ENCODE results near the gene SPOCK1.
"Not testable (repeated sequence)": the region's sequence is repeated elsewhere in the genome, so short reads cannot be mapped to it uniquely, and the experiment has no call there.

Gene SPOCK1

DNA sequence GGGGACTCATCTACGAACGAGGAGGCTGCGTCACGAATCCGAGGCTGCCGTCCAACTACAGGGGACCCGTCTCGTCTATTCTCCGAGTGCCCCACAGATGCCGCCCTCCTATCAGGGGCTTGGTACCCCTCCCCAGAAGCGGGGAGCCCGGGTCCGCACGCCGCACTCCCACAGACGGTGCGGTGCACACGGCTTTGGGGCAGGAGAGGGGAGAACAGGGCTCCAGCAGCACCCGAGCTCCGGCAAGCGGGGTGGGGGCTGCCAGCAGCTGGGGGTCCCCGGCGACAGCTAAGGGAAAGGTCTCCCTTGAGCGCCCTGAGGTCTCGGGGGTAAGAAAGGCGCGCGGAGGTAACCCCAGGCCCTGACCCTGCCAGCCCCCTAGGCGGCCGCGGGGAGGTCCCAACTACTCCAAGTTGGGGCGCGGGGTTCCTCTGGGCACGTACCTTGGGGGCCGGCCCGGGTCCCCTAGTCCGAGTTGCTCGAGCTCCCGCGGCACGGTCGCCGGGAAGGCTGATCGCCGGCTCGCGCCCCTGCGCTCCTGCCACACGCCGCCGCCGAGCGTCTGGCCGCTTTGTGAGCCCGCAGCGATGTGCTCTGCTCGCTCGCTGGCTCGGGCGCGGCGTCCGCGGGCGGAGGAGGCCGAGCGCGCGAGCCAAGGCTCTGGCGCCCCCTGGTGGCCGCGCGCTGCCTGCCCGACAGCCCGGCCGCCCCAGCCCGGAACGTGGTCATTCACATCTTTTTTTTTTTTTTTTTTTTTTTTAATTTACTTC is at the start of gene SPOCK1:
Gene SPOCK1 (minus strand): TSS at position 591 of the 770 bp plus-strand sequence.
- peak within 1 kb of the TSS; percentile 76 for H3K4me3 ChIP-seq
- DNase-seq (ENCODE audit: low spot score), result peak; percentile 77
- peak within 1 kb of the TSS in 1 of 2 donors; percentile 60 for H3K27ac ChIP-seq
- TF ChIP-seq, protein P1, sequence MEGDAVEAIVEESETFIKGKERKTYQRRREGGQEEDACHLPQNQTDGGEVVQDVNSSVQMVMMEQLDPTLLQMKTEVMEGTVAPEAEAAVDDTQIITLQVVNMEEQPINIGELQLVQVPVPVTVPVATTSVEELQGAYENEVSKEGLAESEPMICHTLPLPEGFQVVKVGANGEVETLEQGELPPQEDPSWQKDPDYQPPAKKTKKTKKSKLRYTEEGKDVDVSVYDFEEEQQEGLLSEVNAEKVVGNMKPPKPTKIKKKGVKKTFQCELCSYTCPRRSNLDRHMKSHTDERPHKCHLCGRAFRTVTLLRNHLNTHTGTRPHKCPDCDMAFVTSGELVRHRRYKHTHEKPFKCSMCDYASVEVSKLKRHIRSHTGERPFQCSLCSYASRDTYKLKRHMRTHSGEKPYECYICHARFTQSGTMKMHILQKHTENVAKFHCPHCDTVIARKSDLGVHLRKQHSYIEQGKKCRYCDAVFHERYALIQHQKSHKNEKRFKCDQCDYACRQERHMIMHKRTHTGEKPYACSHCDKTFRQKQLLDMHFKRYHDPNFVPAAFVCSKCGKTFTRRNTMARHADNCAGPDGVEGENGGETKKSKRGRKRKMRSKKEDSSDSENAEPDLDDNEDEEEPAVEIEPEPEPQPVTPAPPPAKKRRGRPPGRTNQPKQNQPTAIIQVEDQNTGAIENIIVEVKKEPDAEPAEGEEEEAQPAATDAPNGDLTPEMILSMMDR (IDR thresholded peaks at IDR 0.05), result peak; percentile 72

- TF ChIP-seq, protein P1 (IDR thresholded peaks at IDR 0.05), result no peak
- DNase-seq (ENCODE audit: low spot score), result no peak
- Histone ChIP-seq H3K4me3 (no peak overlapping the region), H3K27ac (no peak overlapping the region)
Measured at GRCh38 chr5:137545956-137546355, 46.8 kb upstream of the SPOCK1 start.

GRCh38 chr5:137535449-137535848 is 36.3 kb upstream of the SPOCK1 start:
- H3K4me3 ChIP-seq; H3K27ac ChIP-seq; DNase-seq (ENCODE audit: low spot score): not testable (repeated sequence)

DNA sequence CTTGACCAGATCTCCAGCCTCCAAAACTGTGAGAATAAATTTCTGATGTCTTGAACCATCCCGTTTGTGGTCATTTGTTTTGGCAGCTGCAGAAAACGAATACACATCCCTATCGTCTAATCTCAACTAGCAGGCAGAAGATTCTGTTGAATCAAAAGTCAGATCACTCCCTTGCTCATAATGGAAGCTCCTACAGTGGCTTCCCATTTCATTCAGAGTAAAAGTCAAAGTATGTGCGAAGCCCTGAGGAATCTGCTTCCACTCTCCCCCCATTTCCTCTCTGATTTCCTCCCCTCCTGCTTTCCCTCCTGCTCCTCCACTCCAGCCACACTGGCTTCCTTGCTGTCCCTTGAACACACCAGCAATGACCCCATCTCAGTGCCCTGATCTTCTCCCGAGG is 34.8 kb upstream of the SPOCK1 start:
- Histone ChIP-seq H3K4me3 (no peak overlapping the region), H3K27ac (no peak overlapping the region)
- no peak for DNase-seq (ENCODE audit: low spot score)
- TF ChIP-seq, protein P1 (IDR thresholded peaks at IDR 0.05), result no peak

GRCh38 chr5:137531266-137531665 is 32.1 kb upstream of the SPOCK1 start:
- TF ChIP-seq, protein P1 (IDR thresholded peaks at IDR 0.05), result no peak
- Histone ChIP-seq H3K4me3 (no peak overlapping the region), H3K27ac (no peak overlapping the region)
- no peak for DNase-seq (ENCODE audit: low spot score)

DNA sequence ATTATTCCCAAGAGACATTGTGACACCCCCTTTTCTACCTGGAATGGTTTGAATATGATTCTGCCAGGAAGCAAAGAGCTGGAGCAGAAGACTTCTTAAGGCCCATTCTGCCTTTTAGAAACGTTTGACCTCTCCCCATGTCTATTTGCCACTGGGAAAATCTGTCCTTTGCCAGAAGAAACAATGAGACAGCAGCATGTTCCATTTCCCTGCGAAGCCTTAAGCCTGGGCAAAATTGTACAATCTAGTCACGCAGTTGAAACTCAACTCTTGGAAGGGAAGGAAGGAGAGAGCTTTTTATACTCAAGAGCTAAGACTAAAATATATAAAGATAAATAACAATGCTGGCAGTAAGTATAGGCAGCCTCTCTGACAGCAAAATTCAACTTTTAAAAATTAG is 22.1 kb upstream of the SPOCK1 start:
- Histone ChIP-seq H3K4me3 (no peak overlapping the region), H3K27ac (peak overlapping the region in 1 of 2 donors; percentile 32)
- DNase-seq (ENCODE audit: low spot score), result no peak
- TF ChIP-seq, protein P1 (IDR thresholded peaks at IDR 0.05), result no peak

GRCh38 chr5:137516961-137517360 is 17.8 kb upstream of the SPOCK1 start:
- Histone ChIP-seq H3K4me3 (no peak overlapping the region), H3K27ac (no peak overlapping the region)
- no peak for DNase-seq (ENCODE audit: low spot score)
- TF ChIP-seq, protein P1 (IDR thresholded peaks at IDR 0.05), result no peak
